Cardiac muscle cell (in vitro differentiated cells and primary cell): ENCODE results near the gene KIF6. TPM values are rescaled to one million over a fixed set of nuclear protein-coding genes. Genes with fewer than 3 reads are reported as not detected.

Experiments used
- DNase-seq, 2 donors: peaks; one replicate each; pipeline versions ENCODE4 v3.0.0 to v3.0.0-alpha.2; 2010 to 2017; ENCODE audit warnings: low read depth in 1 of 2, low spot score in 1 of 2
- H3K27ac ChIP-seq: fragments of 200-600 bp; sonication (generic); 2 replicates; pipeline ENCODE4 v1.5.1; 2016
- H3K27me3 ChIP-seq: fragments of 200-600 bp; sonication (generic); 2 replicates; pipeline ENCODE4 v1.6.0; 2016; ENCODE audit warnings: control low read depth
- H3K36me3 ChIP-seq: fragments of 200-600 bp; sonication (generic); 2 replicates; pipeline ENCODE4 v1.5.1; 2016; ENCODE audit warnings: control low read depth
- H3K4me1 ChIP-seq: fragments of 200-600 bp; sonication (generic); 2 replicates; pipeline ENCODE4 v1.8.1; 2017; ENCODE audit warnings: low read depth, mild to moderate bottlenecking, mixed run types
- H3K4me3 ChIP-seq: fragments of 200-600 bp; sonication (generic); 2 replicates; pipeline ENCODE4 v1.5.1; 2016; ENCODE audit warnings: mild to moderate bottlenecking
- H3K9me3 ChIP-seq: fragments of 200-600 bp; sonication (generic); 2 replicates; pipeline ENCODE4 v1.5.1; 2017; ENCODE audit warnings: low read depth, mild to moderate bottlenecking, control low read depth
- polyA plus RNA-seq: library from polyadenylated mRNA; unstranded; fragments of >200 nt; fragmentation: Nextera tagmentation; extraction: Ambion mirVana; gene quantifications from 2 replicates; pipeline ENCODE4 v1.2.1, GENCODE V29; 2016
- total RNA-seq: library from RNA; depleted of rRNA; stranded (reverse); fragments of >200 nt; gene quantifications from 2 replicates; pipeline ENCODE4 v1.2.3, GENCODE V29; 2016
- TF ChIP-seq, protein P1 (sequence below): IDR thresholded peaks from 2 replicates; pipeline ENCODE4 v1.5.1; 2012; ENCODE audit warnings: low read depth, mild to moderate bottlenecking, low read length

KIF6 gene
- total and polyA plus RNA-seq, 2 experiments from 2014 or later, result 0.69 to 1.7 TPM

DNA sequence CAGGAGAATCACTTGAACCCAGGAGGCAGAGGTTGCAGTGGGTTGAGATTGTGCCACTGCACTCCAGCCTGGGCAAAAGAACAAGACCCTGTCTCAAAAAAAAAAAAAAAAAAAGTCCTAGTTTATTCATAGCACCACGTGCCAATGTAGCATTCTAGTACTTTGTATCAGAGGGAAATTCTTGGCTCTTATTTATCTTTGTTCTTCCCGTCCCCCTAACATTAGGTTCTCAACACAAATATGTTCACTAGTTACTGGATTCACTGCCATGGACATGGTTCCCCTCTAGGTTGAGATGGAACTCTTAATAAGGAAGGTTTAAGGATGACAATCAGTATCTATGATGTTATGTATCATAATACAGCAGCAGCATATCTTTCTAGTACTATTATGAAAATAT is 178.5 kb downstream of the KIF6 start:
- Histone ChIP-seq H3K27me3 (no peaks in the 10 kb centered on the region), H3K9me3 (no peaks in the 10 kb centered on the region), H3K4me1 (no peaks in the 10 kb centered on the region), H3K36me3 (no peaks in the 10 kb centered on the region), H3K4me3 (no peak overlapping the region), H3K27ac (no peak overlapping the region)
- TF ChIP-seq, protein P1, sequence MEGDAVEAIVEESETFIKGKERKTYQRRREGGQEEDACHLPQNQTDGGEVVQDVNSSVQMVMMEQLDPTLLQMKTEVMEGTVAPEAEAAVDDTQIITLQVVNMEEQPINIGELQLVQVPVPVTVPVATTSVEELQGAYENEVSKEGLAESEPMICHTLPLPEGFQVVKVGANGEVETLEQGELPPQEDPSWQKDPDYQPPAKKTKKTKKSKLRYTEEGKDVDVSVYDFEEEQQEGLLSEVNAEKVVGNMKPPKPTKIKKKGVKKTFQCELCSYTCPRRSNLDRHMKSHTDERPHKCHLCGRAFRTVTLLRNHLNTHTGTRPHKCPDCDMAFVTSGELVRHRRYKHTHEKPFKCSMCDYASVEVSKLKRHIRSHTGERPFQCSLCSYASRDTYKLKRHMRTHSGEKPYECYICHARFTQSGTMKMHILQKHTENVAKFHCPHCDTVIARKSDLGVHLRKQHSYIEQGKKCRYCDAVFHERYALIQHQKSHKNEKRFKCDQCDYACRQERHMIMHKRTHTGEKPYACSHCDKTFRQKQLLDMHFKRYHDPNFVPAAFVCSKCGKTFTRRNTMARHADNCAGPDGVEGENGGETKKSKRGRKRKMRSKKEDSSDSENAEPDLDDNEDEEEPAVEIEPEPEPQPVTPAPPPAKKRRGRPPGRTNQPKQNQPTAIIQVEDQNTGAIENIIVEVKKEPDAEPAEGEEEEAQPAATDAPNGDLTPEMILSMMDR, result no peak
- peak in 1 of 2 donors; percentile 26 for DNase-seq

DNA sequence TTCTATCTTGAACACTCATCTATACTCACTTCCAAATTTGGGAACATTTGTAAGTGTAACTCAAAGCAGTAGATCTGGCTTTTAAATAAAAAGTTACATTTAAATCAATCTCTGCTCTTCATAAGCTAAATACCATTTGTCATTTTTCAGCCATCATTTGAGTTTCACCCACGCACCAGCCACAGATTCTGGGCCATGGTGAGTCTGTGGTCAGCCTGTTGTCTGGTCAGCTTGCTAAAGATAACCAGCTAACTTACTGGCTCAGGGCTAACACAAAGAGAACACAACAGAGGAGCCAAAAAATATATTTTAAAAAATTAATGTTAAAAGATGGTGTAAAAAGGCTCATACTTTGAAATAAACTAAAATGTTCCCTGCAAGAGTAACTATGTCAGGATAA is 181.3 kb downstream of the KIF6 start:
- Histone ChIP-seq H3K4me3 (no peak overlapping the region), H3K4me1 (no peaks in the 10 kb centered on the region), H3K27ac (no peak overlapping the region), H3K27me3 (no peaks in the 10 kb centered on the region), H3K36me3 (no peaks in the 10 kb centered on the region), H3K9me3 (no peaks in the 10 kb centered on the region)
- TF ChIP-seq, protein P1, result no peak
- DNase-seq, result peak in 1 of 2 donors; percentile 33

DNA sequence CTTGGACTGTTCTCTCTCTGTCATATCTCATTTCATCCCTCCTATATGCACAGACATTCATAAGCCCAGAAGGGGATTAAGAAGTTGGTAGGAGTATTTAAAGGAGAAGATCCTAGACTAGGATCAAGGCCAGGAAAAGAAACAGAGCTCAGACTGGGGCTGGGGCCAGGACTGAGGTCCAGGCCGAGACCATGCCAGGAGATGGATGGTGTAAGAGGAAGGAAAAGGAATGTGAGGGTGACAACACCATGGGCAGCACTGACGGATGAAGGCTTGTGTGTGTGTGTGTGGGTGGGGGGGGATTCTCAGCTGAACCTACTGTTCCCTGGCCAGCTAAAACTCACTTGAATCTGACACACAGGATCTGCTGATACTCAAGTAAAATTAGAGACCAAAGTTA is 182.1 kb downstream of the KIF6 start:
- Histone ChIP-seq H3K27me3 (no peaks in the 10 kb centered on the region), H3K36me3 (no peaks in the 10 kb centered on the region), H3K27ac (no peak overlapping the region), H3K4me3 (no peak overlapping the region), H3K4me1 (no peaks in the 10 kb centered on the region), H3K9me3 (no peaks in the 10 kb centered on the region)
- DNase-seq, result peak in 1 of 2 donors; percentile 87
- TF ChIP-seq, protein P1, result no peak

DNA sequence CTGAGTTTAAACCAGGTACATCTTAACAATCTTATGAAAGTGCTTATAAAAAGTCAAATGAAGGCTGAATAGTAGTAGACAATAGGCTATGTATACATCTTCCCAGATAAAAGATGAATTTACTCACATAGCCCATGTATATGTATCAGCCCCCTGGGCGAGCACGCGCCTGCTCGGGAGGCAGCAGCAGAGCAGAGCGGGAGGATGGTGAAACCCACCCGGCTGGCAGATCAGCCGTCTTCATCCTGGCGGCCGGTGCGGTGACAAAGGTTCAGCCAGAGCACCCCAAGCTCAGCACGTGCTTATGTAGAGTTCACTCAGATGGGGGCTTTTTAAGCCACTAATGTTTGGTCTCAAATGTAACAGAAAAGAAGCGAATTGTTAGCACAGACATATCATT is 184.8 kb downstream of the KIF6 start:
- TF ChIP-seq, protein P1, result no peak
- no peaks in the 10 kb centered on the region for H3K36me3 ChIP-seq
- H3K4me3 ChIP-seq, result no peak overlapping the region
- H3K4me1 ChIP-seq, result no peaks in the 10 kb centered on the region
- H3K27me3 ChIP-seq, result no peaks in the 10 kb centered on the region
- H3K9me3 ChIP-seq, result no peaks in the 10 kb centered on the region
- no peak for DNase-seq
- H3K27ac ChIP-seq, result no peak overlapping the region

DNA sequence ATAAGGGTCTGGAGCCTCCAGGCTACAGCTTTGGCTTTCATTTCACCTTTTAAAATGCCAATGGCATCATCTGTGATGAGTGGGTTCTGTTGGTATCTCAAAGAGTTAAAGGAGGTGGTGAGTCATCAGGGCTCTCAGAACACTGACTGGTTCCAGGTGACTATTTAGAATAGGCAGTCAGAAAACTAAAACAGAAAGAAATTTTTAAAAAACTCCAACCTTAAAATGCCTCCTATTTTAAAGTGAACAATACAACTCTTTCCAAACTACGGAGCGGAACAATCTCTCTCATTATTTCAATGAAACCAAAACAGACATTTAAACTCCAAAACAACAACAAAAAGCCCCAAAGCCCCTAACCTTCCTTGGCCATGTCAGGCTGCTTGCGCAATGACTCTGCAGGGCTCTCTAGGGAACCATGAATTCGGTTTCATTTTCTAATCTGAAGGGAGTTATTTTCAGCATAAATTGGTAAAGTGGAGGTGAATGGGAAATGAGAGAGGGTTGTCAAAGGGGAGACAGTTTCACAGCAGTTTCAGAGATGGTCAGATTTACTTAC is 194.9 kb downstream of the KIF6 start:
- peak in 1 of 2 donors; percentile 32 for DNase-seq
- TF ChIP-seq, protein P1, result no peak
- no peak overlapping the region for H3K27ac ChIP-seq

More for the DNA sequence above, 194.9 kb downstream of the KIF6 start:
- no peaks in the 10 kb centered on the region for H3K27me3 ChIP-seq
- H3K36me3 ChIP-seq, result no peaks in the 10 kb centered on the region
- no peak overlapping the region for H3K4me3 ChIP-seq
- H3K4me1 ChIP-seq, result no peaks in the 10 kb centered on the region
- H3K9me3 ChIP-seq, result no peaks in the 10 kb centered on the region
